ENCODE data around the gene NMUR2.

NMUR2 gene

GRCh38 chr5:152356506-152356905 is 48.6 kb downstream of the NMUR2 start:
- H3K79me2 ChIP-seq (ENCODE audit: low read length), result no peaks in the 10 kb centered on the region
- H3K9ac ChIP-seq (ENCODE audit: low read length), result no peak overlapping the region
- TF ChIP-seq EZH2phosphoT487 (IDR thresholded peaks at IDR 0.05; ENCODE audit: low read length), result no peak
- TF ChIP-seq CTCF (IDR thresholded peaks at IDR 0.05; ENCODE audit: low read length), result no peak
- no peak for TF ChIP-seq EZH2 (optimal IDR thresholded peaks at IDR 0.05; ENCODE audit: low read depth, low read length)
- no peak overlapping the region for H3K27ac ChIP-seq (ENCODE audit: low read length)
- H3K4me1 ChIP-seq (ENCODE audit: low read length), result no peaks in the 10 kb centered on the region
- H2AFZ ChIP-seq (ENCODE audit: low read length), result no peak overlapping the region
- H3K9me2 ChIP-seq (replicated peaks; ENCODE audit: insufficient read depth, low read length), result no peaks in the 10 kb centered on the region
- no peaks in the 10 kb centered on the region for H3K9me3 ChIP-seq (replicated peaks; ENCODE audit: insufficient read depth, low read length)
- no peak overlapping the region for H3K4me3 ChIP-seq (ENCODE audit: low read length)
- H3F3A ChIP-seq (ENCODE audit: insufficient read depth, low read length), result no peaks in the 10 kb centered on the region
- no peaks in the 10 kb centered on the region for H3K27me3 ChIP-seq (replicated peaks; ENCODE audit: insufficient read depth, low read length)
- H3K36me3 ChIP-seq (replicated peaks; ENCODE audit: insufficient read depth, low read length), result no peaks in the 10 kb centered on the region
- H3K4me2 ChIP-seq (ENCODE audit: low read depth, low read length), result no peak overlapping the region
- no peaks in the 10 kb centered on the region for H4K20me1 ChIP-seq (ENCODE audit: insufficient read depth, low read length)
- DNase-seq, result no peak

GRCh38 chr5:152355061-152355460 is 50.0 kb downstream of the NMUR2 start:
- H3K4me1 ChIP-seq (ENCODE audit: low read length), result no peaks in the 10 kb centered on the region
- no peaks in the 10 kb centered on the region for H3K9me3 ChIP-seq (replicated peaks; ENCODE audit: insufficient read depth, low read length)
- no peaks in the 10 kb centered on the region for H3K79me2 ChIP-seq (ENCODE audit: low read length)
- H3K4me2 ChIP-seq (ENCODE audit: low read depth, low read length), result no peak overlapping the region
- no peak for TF ChIP-seq CTCF (IDR thresholded peaks at IDR 0.05; ENCODE audit: low read length)
- TF ChIP-seq EZH2phosphoT487 (IDR thresholded peaks at IDR 0.05; ENCODE audit: low read length), result no peak
- no peak for TF ChIP-seq EZH2 (optimal IDR thresholded peaks at IDR 0.05; ENCODE audit: low read depth, low read length)
- H2AFZ ChIP-seq (ENCODE audit: low read length), result no peak overlapping the region
- H3K36me3 ChIP-seq (replicated peaks; ENCODE audit: insufficient read depth, low read length), result no peaks in the 10 kb centered on the region
- H3F3A ChIP-seq (ENCODE audit: insufficient read depth, low read length), result no peaks in the 10 kb centered on the region
- DNase-seq, result no peak
- no peaks in the 10 kb centered on the region for H4K20me1 ChIP-seq (ENCODE audit: insufficient read depth, low read length)
- no peaks in the 10 kb centered on the region for H3K27me3 ChIP-seq (replicated peaks; ENCODE audit: insufficient read depth, low read length)
- H3K27ac ChIP-seq (ENCODE audit: low read length), result no peak overlapping the region
- H3K9me2 ChIP-seq (replicated peaks; ENCODE audit: insufficient read depth, low read length), result no peaks in the 10 kb centered on the region
- no peak overlapping the region for H3K9ac ChIP-seq (ENCODE audit: low read length)
- no peak overlapping the region for H3K4me3 ChIP-seq (ENCODE audit: low read length)

- no peak overlapping the region for H2AFZ ChIP-seq (ENCODE audit: low read length)
- no peaks in the 10 kb centered on the region for H3F3A ChIP-seq (ENCODE audit: insufficient read depth, low read length)
- no peak overlapping the region for H3K4me3 ChIP-seq (ENCODE audit: low read length)
- H3K27ac ChIP-seq (ENCODE audit: low read length), result no peak overlapping the region
- H3K9me3 ChIP-seq (replicated peaks; ENCODE audit: insufficient read depth, low read length), result no peaks in the 10 kb centered on the region
- H3K9me2 ChIP-seq (replicated peaks; ENCODE audit: insufficient read depth, low read length), result no peaks in the 10 kb centered on the region
- no peaks in the 10 kb centered on the region for H3K4me1 ChIP-seq (ENCODE audit: low read length)
- no peaks in the 10 kb centered on the region for H4K20me1 ChIP-seq (ENCODE audit: insufficient read depth, low read length)
- H3K36me3 ChIP-seq (replicated peaks; ENCODE audit: insufficient read depth, low read length), result no peaks in the 10 kb centered on the region
- no peak overlapping the region for H3K4me2 ChIP-seq (ENCODE audit: low read depth, low read length)
- no peaks in the 10 kb centered on the region for H3K27me3 ChIP-seq (replicated peaks; ENCODE audit: insufficient read depth, low read length)
- H3K9ac ChIP-seq (ENCODE audit: low read length), result no peak overlapping the region
- no peaks in the 10 kb centered on the region for H3K79me2 ChIP-seq (ENCODE audit: low read length)
- TF ChIP-seq CTCF (IDR thresholded peaks at IDR 0.05; ENCODE audit: low read length) (no peak), EZH2 (optimal IDR thresholded peaks at IDR 0.05; ENCODE audit: low read depth, low read length) (no peak), EZH2phosphoT487 (IDR thresholded peaks at IDR 0.05; ENCODE audit: low read length) (no peak)
- no peak for DNase-seq
Measured at GRCh38 chr5:152353001-152353400, 52.1 kb downstream of the NMUR2 start.

Measured in MM.1S (cell line).